IMR-90 (cell line): ENCODE measurements around the gene SPATA46. TPM values are rescaled to one million over a fixed set of nuclear protein-coding genes. Genes with fewer than 3 reads are reported as not detected.

ENCODE experiments used
- ATAC-seq: fragments of 200-7000 bp; cut with Tn5 transposase; 2 replicates; pipeline ENCODE4 v1.9.1; 2020; ENCODE audit warnings: low read depth, mild to moderate bottlenecking, moderate library complexity
- BruUV-seq: library from RNA; stranded (reverse); fragments of 400-500 nt; replicated peaks from 2 replicates; lab custom pipeline; 2021; lab: Mats Ljungman, UMichigan
- CTCF ChIA-PET: fragments of 300-600 bp; formaldehyde crosslinking; extraction: SDS; loops from one replicate; lab custom pipeline; 2021; ENCODE audit warnings: antibody characterized with exemption; lab: Yijun Ruan, JAX
- POLR2A ChIA-PET: fragments of 300-600 bp; sonication (Branson Sonifier 250); formaldehyde crosslinking; loops from one replicate; lab custom pipeline; 2022; ENCODE audit warnings: antibody characterized with exemption; ENCODE audit not compliant: unreplicated experiment; lab: Charles Lee
- DNase-seq: peaks from one replicate; pipeline ENCODE4 v3.0.0; 2013
- H2AFZ ChIP-seq: replicated peaks from 2 replicates; pipeline ENCODE3; 2013; ENCODE audit warnings: low read length, mild to moderate bottlenecking; ENCODE audit not compliant: poor library complexity
- H2AK5ac ChIP-seq: 2 replicates; pipeline ENCODE4 v1.6.1; 2013; ENCODE audit warnings: low read depth, low read length, inconsistent platforms
- H2AK9ac ChIP-seq: replicated peaks from 2 replicates; pipeline ENCODE3; 2013; ENCODE audit warnings: mild to moderate bottlenecking, low read depth, low read length, moderate library complexity; ENCODE audit not compliant: poor library complexity
- H2BK120ac ChIP-seq: 2 replicates; pipeline ENCODE4 v1.6.1; 2013; ENCODE audit warnings: low read depth, low read length, inconsistent platforms
- H2BK15ac ChIP-seq: 3 replicates; pipeline ENCODE4 v1.6.1; 2013; ENCODE audit warnings: low read depth, low read length, inconsistent platforms
- H2BK20ac ChIP-seq: 2 replicates; pipeline ENCODE4 v1.6.1; 2013; ENCODE audit warnings: low read depth, mild to moderate bottlenecking, inconsistent platforms, low read length, moderate library complexity
- H2BK5ac ChIP-seq: 2 replicates; pipeline ENCODE4 v1.6.1; 2013; ENCODE audit warnings: mild to moderate bottlenecking, low read depth, low read length, inconsistent platforms; ENCODE audit not compliant: poor library complexity, severe bottlenecking
- H3K14ac ChIP-seq: replicated peaks from 2 replicates; pipeline ENCODE4 v1.6.1; 2013; ENCODE audit warnings: low read depth, low read length, inconsistent platforms
- H3K18ac ChIP-seq: 2 replicates; pipeline ENCODE4 v1.6.1; 2013; ENCODE audit warnings: low read depth, low read length, control low read depth
- H3K23ac ChIP-seq: 2 replicates; pipeline ENCODE4 v1.6.1; 2013; ENCODE audit warnings: low read depth, low read length, inconsistent platforms
- H3K27ac ChIP-seq: 2 replicates; pipeline ENCODE4 v1.5.1; 2013; ENCODE audit warnings: mild to moderate bottlenecking, control low read depth, low read length; ENCODE audit not compliant: insufficient read depth
- H3K27me3 ChIP-seq: 2 replicates; pipeline ENCODE4 v1.6.1; 2013; ENCODE audit warnings: low read length; ENCODE audit not compliant: control insufficient read depth, insufficient read depth
- H3K36me3 ChIP-seq: 2 replicates; pipeline ENCODE4 v1.6.1; 2013; ENCODE audit warnings: low read length, mixed read lengths; ENCODE audit not compliant: control insufficient read depth, insufficient read depth
- H3K4ac ChIP-seq: 2 replicates; pipeline ENCODE4 v1.6.1; 2013; ENCODE audit warnings: low read depth, low read length, inconsistent platforms
- H3K4me1 ChIP-seq: 2 replicates; pipeline ENCODE4 v1.6.1; 2013; ENCODE audit warnings: low read length, mixed read lengths; ENCODE audit not compliant: control insufficient read depth, insufficient read depth
- H3K4me2 ChIP-seq: 2 replicates; pipeline ENCODE4 v1.6.1; 2013; ENCODE audit warnings: low read depth, mild to moderate bottlenecking, control low read depth, low read length, moderate library complexity
- H3K4me3 ChIP-seq: 2 replicates; pipeline ENCODE4 v1.5.1; 2013; ENCODE audit warnings: low read depth, mild to moderate bottlenecking, control low read depth, low read length, moderate library complexity; ENCODE audit not compliant: insufficient read depth
- H3K56ac ChIP-seq: 2 replicates; pipeline ENCODE4 v1.6.1; 2013; ENCODE audit warnings: low read length, inconsistent platforms; ENCODE audit not compliant: insufficient read depth; ENCODE audit errors: extremely low read depth
- H3K79me1 ChIP-seq, 2 experiments: 2 replicates each; pipeline ENCODE4 v1.6.1; 2013; ENCODE audit warnings: low read length in 2 of 2, inconsistent platforms in 1 of 2, low read depth in 1 of 2
- H3K9ac ChIP-seq: 2 replicates; pipeline ENCODE4 v1.6.1; 2013; ENCODE audit warnings: low read depth, low read length, control low read depth
- H3K9me1 ChIP-seq: 2 replicates; pipeline ENCODE4 v1.6.1; 2013; ENCODE audit warnings: low read length, inconsistent platforms; ENCODE audit not compliant: insufficient read depth
- H3K9me3 ChIP-seq: 2 replicates; pipeline ENCODE4 v1.6.1; 2013; ENCODE audit warnings: low read length; ENCODE audit not compliant: control insufficient read depth, insufficient read depth
- H4K20me1 ChIP-seq: 2 replicates; pipeline ENCODE4 v1.6.1; 2013; ENCODE audit warnings: low read length, inconsistent platforms; ENCODE audit not compliant: insufficient read depth
- H4K5ac ChIP-seq: 2 replicates; pipeline ENCODE4 v1.6.1; 2013; ENCODE audit warnings: mild to moderate bottlenecking, low read depth, low read length, control low read depth
- H4K8ac ChIP-seq, 2 experiments: 2 replicates each; pipeline ENCODE4 v1.6.1; 2013; ENCODE audit warnings: low read depth in 2 of 2, low read length in 2 of 2, control low read depth in 1 of 2, inconsistent platforms in 1 of 2
- H4K91ac ChIP-seq: 2 replicates; pipeline ENCODE4 v1.6.1; 2013; ENCODE audit warnings: low read depth, low read length, inconsistent platforms; ENCODE audit not compliant: insufficient read depth
- BHLHE40 ChIP-seq: fragments of 150-350 bp; IDR thresholded peaks from 2 replicates; pipeline ENCODE4 v1.6.1; 2016; ENCODE audit warnings: mild to moderate bottlenecking, low read depth, low read length
- CEBPB ChIP-seq: IDR thresholded peaks from 2 replicates; pipeline ENCODE4 v1.6.1; 2012; ENCODE audit warnings: low read depth, low read length, improper control_type of control experiment
- CHD1 ChIP-seq: IDR thresholded peaks from 2 replicates; pipeline ENCODE4 v1.6.1; 2012; ENCODE audit warnings: low read depth, low read length, improper control_type of control experiment
- MAFK ChIP-seq: IDR thresholded peaks from 2 replicates; pipeline ENCODE4 v1.6.1; 2012; ENCODE audit warnings: low read depth, low read length, improper control_type of control experiment
- MAZ ChIP-seq: IDR thresholded peaks from 2 replicates; pipeline ENCODE4 v1.6.1; 2012; ENCODE audit warnings: low read depth, mild to moderate bottlenecking, low read length, improper control_type of control experiment, moderate library complexity, borderline replicate concordance
- NFE2L2 ChIP-seq: fragments of 150-350 bp; IDR thresholded peaks from 2 replicates; pipeline ENCODE4 v1.6.1; 2016; ENCODE audit warnings: low read depth, mild to moderate bottlenecking, low read length
- RFX5 ChIP-seq: IDR thresholded peaks from 2 replicates; pipeline ENCODE4 v1.8.0; 2012; ENCODE audit warnings: low read depth, mild to moderate bottlenecking, low read length, moderate library complexity
- SMC3 ChIP-seq: fragments of 150-350 bp; IDR thresholded peaks from 2 replicates; pipeline ENCODE4 v1.6.1; 2016; ENCODE audit warnings: low read depth, mild to moderate bottlenecking, antibody characterized with exemption, low read length, moderate library complexity
- WGBS, 2 experiments: methylation state at CpG; one replicate each; pipeline versions ENCODE4 v1.1.5 to v1.1.7; 2013; ENCODE audit warnings: missing lambda C conversion rate in 2 of 2; ENCODE audit not compliant: insufficient read length in 1 of 2; ENCODE audit errors: extremely low coverage in 2 of 2; 5-methylcytosine and 5-hydroxymethylcytosine counted together
- dilution Hi-C: fragments of 300-500 bp; cut with HindIII; formaldehyde crosslinking; loops from one replicate; pipeline ENCODE4 v1.14.3; 2018; ENCODE audit warnings: low sequenced_read_pairs; ENCODE audit not compliant: unreplicated experiment
- in situ Hi-C: fragments of 300-500 bp; cut with MboI; formaldehyde crosslinking; loops from 3 replicates; pipeline ENCODE4 v1.14.3; 2019; ENCODE audit warnings: low sequenced_read_pairs, inconsistent platforms, mixed read lengths
- intact Hi-C: fragments of 100-400 bp; cut with micrococcal nuclease; formaldehyde crosslinking; loops from 2 replicates; pipeline ENCODE4 v1.10.0; 2022
- polyA plus RNA-seq, 3 experiments: library from polyadenylated mRNA; depleted of rRNA; stranded (reverse); fragments of >200 nt; gene quantifications; 2 replicates each; pipeline ENCODE4 v1.2.3, GENCODE V29; 2012; ENCODE audit warnings: low replicate concordance in 1 of 3
- total RNA-seq: library from RNA; depleted of rRNA; stranded (reverse); fragments of >200 nt; gene quantifications from 2 replicates; pipeline ENCODE4 v1.2.3, GENCODE V29; 2012
- TF ChIP-seq, protein P1 (sequence below): fragments of 150-350 bp; IDR thresholded peaks from 2 replicates; pipeline ENCODE4 v1.6.1; 2016; ENCODE audit warnings: low read depth, mild to moderate bottlenecking, low read length, moderate library complexity, borderline replicate concordance
- TF ChIP-seq, protein P2 (sequence below): fragments of 150-350 bp; IDR thresholded peaks from 2 replicates; pipeline ENCODE4 v1.6.1; 2017; ENCODE audit warnings: mild to moderate bottlenecking, antibody characterized with exemption, low read length, low read depth

SPATA46 gene
- total and polyA plus RNA-seq, 2 of the 4 experiments (the other 2 are of a cell fraction): not detected

- Histone ChIP-seq H3K9me1 (no peaks in the 10 kb centered on the region; the same call in 1 of the 2 replicates), H3K79me1 (no peaks in the 10 kb centered on the region), H3K36me3 (no peaks in the 10 kb centered on the region), H3K4me2 (no peak overlapping the region), H3K4me1 (no peaks in the 10 kb centered on the region), H3K23ac (no peak overlapping the region), H4K20me1 (no peaks in the 10 kb centered on the region), H2BK20ac (no peak overlapping the region), H3K14ac (no peak overlapping the region), H3K9ac (no peak overlapping the region), H3K27me3 (peaks cover 16% of the 10 kb centered on the region), H2BK5ac (no peak overlapping the region), H2AFZ (no peak overlapping the region), H3K9me3 (no peaks in the 10 kb centered on the region), H4K91ac (no peak overlapping the region), H2AK5ac (no peak overlapping the region), H3K27ac (no peak overlapping the region), H3K4ac (no peak overlapping the region), H3K18ac (no peak overlapping the region), H2BK15ac (no peak overlapping the region), H2BK120ac (no peak overlapping the region), H4K5ac (no peak overlapping the region), H3K56ac (no peak overlapping the region), H3K4me3 (no peak overlapping the region), H4K8ac (no peak overlapping the region), H2AK9ac (no peak overlapping the region)
- intact Hi-C loops (no loop called here), dilution Hi-C loops (no loop called here), in situ Hi-C loops (no loop called here)
- TF ChIP-seq, protein P1, sequence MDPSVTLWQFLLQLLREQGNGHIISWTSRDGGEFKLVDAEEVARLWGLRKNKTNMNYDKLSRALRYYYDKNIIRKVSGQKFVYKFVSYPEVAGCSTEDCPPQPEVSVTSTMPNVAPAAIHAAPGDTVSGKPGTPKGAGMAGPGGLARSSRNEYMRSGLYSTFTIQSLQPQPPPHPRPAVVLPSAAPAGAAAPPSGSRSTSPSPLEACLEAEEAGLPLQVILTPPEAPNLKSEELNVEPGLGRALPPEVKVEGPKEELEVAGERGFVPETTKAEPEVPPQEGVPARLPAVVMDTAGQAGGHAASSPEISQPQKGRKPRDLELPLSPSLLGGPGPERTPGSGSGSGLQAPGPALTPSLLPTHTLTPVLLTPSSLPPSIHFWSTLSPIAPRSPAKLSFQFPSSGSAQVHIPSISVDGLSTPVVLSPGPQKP: no peak
- TF ChIP-seq MAFK (no peak), MAZ (no peak), CHD1 (no peak), RFX5 (no peak), BHLHE40 (no peak), NFE2L2 (no peak), CEBPB (no peak), SMC3 (no peak)
- TF ChIP-seq, protein P2, sequence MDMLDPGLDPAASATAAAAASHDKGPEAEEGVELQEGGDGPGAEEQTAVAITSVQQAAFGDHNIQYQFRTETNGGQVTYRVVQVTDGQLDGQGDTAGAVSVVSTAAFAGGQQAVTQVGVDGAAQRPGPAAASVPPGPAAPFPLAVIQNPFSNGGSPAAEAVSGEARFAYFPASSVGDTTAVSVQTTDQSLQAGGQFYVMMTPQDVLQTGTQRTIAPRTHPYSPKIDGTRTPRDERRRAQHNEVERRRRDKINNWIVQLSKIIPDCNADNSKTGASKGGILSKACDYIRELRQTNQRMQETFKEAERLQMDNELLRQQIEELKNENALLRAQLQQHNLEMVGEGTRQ: no peak
- WGBS, 2 experiments: 40% methylated on average over 1 of the region's 5 CpGs; no CpG with 5 or more reads in 1 of the 2 experiments
- ATAC-seq (no peak), DNase-seq (no peak)
- POLR2A ChIA-PET: no interaction called here
- no TSS peak for BruUV-seq
- CTCF ChIA-PET: no interaction called here
Measured at GRCh38 chr1:162343470-162343869, 33.2 kb downstream of the SPATA46 start.
